ENCODE data around the gene EXOSC7.

GRCh38 chr3:44999782-45000181 lies 23.7 kb downstream of the EXOSC7 start:
- TF ChIP-seq POLR2A (IDR thresholded peaks at IDR 0.05) (no peak), EP300 (IDR thresholded peaks at IDR 0.05) (no peak)
